Measurements from ENCODE around the gene NIPA2.

NIPA2 gene

GRCh38 chr15:22904736-22905135 lies 66.3 kb downstream of the NIPA2 start:
- no peak for DNase-seq

DNA sequence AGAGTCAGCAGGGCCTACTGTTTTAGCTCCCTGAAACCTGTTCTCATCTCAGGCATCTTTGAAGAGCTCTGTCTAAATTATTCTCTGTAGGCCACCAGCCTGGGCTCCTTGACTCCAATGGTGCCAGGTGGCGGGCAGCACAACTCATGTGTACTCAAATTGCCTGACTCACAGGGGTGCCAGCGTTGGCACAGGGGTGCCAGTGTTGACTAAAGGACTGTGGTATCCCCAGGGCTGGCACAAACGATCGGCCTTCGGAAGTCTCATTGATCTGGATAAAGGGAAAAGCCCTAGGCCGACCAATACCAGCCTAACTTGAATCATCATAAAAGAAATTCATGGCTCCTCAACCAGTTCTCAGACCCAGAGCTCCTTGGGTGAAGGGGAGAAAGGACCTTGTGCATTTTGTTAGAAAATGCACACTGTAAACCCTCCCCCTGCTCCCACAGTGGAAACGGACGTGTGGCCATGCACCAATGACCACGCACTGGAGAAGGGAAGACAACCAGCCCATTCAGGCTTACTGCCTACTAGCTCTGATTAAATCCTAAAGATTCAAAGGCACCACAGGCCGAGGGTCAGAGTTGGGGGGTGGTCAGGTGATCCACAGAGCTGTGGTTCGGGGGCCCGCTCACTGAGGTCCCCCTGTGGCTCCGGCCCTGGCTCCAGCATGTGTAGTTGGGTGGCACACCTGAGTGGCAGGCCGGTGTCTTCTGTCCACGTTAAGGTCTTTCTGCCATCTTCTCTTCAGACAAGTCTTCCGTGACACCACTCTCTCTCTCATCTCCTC lies 68.9 kb downstream of the NIPA2 start:
- no peak for DNase-seq

- no peak for DNase-seq
Observed at GRCh38 chr15:22908830-22909229, 70.4 kb downstream of the NIPA2 start.

- no peak for DNase-seq
Observed at GRCh38 chr15:22911306-22911705, 72.8 kb downstream of the NIPA2 start.

GRCh38 chr15:22912256-22912655 lies 73.8 kb downstream of the NIPA2 start:
- no peak for DNase-seq

GRCh38 chr15:22913646-22914380 lies 75.3 kb downstream of the NIPA2 start:
- DNase-seq = no peak

DNA sequence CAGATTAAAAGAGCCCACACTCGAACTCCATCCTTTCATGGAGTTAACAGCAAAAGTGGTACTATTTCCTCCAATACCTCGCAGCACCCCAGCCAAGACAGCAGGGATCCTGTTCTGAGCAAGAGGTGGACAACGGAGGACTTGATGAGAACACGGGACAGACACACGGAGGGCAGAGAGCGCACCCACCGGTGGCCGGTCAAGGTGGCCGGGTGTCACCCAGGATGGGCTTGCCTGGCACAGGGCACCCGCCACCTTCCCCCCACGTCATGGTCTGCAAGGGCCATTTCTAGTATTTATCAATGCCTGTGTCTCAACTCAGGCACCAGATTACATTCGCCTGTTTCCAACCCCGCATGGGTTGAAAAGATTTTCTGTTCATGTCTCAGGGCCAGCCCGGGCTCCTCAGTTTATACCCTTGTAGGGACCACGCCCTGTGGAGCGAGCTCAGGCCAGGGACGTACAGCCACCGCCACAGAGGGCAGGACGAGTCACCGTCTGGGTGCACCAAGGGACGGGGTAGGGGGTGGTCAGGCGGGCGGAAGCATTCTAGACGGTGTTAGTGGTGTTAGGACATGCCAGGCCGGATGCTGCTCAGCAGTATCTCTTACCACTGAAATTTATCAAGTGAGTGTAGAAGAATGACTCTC lies 77.5 kb downstream of the NIPA2 start:
- DNase-seq = no peak

DNA sequence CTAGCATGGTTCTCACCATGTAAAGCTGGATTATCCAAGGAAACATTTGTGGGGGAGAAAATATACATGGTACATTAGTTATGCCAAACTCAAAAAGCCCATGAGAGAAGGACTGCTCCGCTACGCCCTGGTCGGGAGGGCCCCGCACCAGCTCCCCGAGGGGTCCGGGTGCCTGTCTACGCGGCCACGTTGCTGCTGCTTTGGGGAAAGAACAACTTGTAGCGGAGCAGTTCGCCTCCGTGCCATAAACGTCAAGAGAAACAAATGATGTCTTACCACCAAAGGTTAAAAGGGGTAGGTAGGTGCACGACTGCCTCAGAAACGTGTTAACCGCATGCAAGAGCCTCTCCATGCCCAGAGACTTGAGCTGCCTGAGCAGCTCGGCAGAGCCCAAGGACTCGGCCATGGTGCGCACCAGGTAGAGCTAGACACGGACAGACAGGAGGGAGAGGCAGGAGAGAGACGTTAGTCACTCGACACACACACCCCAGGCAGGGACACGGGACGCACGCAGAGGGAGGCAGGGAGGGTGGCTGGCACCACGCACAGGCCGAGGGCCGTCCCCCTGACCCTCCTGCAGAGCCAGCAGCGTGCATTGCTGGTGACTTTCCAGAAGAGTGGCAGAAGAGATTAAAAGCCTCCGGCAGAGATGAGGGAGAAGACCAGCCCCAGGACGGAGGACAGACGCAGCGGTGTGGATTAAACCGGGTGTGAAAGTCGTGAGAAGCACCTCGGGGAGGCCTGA lies 78.3 kb downstream of the NIPA2 start:
- DNase-seq = no peak

GRCh38 chr15:22917556-22917955 lies 79.1 kb downstream of the NIPA2 start:
- no peak for DNase-seq
